GM21528 (cell line): ENCODE results near the gene LRRC70.
"Not testable (repeated sequence)": the region's sequence is repeated elsewhere in the genome, so short reads cannot be mapped to it uniquely, and the experiment has no call there.

Source experiments
- ATAC-seq: cut with Tn5 transposase; IDR thresholded peaks from one replicate; pipeline ENCODE4 v1.9.1; 2021; ENCODE audit warnings: mild to moderate bottlenecking, moderate library complexity; ENCODE audit not compliant: unreplicated experiment, low FRiP score

LRRC70 gene

DNA sequence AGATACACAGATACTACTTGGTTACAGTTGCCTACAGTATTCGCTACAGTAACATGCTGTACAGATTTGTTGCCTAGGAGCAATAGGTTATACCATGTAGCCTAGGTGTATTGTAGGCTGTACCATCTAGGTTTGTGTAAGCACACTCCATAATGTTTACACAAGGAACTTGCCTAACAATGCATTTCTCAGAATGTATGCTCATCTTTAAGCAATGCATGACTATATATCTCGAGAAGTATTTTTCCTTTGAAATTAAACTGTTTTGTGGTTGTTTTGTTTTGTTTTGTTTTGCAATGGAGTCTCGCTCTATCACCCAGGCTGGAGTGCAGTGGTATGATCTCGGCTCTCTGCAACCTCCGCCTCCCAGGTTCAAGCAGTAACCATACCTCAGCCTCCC is 25.3 kb downstream of the LRRC70 start:
- no peak for ATAC-seq

DNA sequence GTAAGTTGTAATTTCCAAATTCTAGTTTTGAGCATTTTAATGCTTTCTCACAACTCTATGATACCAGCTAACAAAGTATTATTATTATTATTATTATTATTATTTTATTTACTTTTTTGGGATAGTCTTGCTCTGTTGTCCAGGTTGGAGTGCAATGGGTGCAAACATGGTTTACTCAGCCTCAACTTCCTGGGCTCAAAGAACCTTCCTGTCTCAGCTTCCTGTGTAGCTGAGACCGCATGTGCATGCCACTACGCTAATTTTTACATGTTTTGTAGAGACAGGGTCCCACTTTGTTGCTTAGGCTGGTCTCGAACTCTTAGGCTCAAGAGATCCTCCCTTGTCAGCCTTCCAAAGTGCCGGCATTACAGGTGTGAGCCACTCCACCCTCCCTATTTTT is 27.0 kb downstream of the LRRC70 start:
- ATAC-seq, result no peak

DNA sequence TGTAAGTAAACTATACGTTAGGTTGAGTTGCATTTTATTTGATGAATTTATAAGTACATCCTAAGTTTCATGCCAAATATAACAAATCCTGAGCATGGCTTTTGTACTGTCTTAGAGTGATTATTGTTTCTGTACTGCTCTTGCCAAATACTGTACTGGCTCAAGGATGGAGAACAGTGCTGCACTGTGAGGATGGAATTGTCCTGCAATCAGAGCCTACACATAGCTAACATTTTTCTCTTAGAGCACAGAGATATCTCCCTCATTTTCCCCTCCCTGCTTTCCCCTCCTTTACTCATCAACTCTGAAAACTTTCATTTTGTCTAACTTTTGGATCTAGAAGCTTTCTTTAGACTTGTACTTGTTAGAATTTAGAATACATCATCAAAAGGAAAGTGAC is 28.3 kb downstream of the LRRC70 start:
- no peak for ATAC-seq

DNA sequence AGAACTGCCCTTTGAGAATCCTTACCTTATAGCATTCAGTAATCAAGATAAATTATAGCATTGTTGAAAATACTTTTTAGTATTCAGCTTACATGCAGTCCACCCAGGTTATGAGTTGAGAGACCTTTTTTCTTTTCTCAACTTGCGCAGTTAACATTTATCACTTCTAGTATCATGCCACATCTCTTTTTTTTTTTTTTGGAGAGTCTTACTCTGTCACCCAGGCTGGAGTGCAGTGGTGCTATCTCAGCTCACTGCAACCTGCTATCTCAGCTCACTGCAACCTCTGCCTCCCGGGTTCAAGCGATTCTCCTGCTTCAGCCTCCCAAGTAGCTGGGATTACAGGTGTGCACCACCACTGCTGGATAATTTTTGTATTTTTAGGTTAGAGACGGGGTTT is 29.0 kb downstream of the LRRC70 start:
- ATAC-seq, result no peak

DNA sequence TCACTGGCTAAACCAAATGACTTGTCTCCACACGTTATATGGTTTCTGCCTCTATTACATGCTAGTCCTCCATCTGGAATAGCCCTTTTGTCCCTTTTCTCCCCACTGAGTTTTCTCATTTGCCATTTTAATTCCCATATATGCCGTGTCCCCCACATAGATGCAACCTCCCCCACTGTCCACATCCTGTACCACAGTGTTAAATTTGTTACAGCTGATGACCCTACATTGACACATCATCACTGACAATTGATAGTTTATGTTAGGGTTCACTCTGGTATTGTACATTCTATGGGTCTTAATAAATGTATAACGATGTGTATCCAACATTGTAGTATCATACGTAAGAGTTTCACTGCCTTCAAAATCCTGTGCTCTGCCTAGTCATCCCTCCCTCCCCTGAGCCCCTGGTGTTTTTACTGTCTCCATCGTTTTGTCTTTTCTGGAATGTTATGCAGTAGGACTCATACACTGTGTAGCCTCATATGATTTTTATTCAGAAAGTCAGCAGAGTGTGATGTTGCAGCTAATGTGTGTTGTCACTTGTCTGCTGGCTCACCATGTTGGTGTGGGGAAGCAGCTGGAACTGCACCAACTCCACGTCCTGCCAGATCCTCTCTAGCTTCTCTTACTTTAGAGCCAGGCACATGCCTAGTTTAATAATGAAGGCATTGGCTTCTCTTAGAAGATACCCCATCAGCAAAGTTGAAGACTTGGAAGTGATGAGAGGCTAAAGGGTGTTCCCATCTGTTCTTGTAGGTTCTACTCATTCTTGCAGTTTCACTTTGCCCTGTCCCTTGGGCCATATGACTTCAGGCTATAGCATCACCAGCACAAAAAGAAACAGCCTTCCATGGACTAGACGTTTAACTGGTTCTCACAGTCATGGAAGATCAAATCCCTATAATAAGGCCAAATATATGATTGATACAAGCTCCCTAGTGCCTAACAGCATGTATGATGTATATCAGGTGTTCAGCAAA is 30.2 kb downstream of the LRRC70 start:
- ATAC-seq, result no peak

DNA sequence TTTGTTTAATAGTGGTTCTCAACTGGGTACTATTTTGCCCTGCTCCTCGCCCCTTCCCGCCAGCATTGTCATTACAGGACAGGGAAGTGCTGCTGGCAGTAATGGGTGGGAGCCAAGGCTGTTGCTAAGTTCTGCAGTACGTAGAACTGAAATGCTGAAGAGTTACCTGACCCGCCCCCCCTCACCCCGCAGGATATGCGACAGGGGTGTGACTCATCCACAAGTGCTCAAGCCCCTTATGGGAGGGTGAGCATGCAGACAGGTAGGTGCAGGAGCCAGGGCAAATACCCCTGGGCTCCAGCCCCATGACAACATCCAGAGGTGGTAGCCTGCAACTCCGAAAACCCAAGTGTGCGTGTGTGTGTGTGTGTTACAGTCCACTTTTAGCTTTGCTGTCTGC is 35.7 kb downstream of the LRRC70 start:
- no peak for ATAC-seq

DNA sequence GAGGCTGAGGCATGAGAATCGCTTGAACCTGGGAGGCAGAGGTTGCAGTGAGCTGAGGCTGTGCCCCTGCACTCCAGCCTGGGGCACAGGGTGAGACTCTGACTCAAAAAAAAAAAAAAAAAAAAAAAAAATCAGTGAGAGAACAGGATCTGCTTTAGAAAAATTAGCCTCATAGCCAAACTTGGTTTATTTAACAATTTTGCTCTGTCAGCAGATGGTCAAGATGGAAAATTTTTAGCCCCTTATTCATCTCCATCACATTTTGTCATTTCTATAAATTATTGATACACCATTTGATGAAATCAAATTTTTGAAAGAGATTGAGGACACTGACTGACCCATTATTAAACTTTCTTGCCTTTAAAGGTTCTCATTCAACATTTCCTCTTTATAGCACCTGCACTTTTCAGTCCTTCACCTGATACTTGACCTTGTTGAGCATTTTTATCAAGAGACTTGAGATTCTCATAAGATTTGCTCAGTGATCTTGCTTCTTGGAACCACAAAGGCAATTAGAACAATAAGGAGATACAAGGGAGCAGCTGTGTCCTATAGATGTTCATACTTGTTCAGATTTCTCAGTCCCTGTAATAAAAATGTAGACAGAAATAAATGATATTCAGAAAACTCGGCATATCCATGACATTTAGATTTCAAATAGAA is 38.1 kb downstream of the LRRC70 start:
- ATAC-seq, result no peak

DNA sequence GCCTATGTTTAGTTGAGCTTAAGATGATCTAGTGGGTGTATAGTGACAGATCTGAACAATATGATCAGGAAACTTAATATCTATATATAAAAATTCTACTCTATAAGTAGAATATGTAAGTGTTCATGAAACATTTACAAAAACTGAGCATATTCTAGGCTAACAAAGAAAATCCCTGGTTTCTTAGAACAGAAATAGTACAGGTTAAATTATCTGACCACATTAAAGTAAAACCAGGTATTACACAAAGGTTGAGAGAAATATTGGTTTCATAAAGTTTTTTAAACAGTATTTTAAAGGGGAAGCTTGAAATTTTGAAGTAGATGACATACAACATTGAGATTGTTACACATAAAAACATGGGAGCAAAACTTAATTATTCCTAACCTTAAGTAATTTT is 39.3 kb downstream of the LRRC70 start:
- no peak for ATAC-seq

DNA sequence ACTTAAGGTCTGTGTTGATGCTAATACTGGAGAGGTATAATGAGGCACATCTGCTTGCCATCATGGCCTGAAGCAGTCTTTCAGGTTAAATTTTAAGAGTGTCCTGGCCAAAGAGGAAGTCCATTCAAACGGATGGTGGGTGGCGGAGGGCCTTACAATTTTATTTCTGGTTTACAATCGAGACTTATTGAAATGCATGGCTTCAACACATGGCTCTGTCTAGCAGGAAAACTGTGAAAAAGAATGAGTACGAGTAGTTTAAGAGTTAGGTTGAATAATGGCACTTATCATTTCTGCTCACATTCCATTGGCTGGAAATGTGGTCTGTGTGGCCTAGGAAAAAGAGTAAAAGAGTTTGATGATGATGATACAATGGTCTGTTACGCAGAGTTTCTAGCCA is 42.1 kb downstream of the LRRC70 start:
- no peak for ATAC-seq

DNA sequence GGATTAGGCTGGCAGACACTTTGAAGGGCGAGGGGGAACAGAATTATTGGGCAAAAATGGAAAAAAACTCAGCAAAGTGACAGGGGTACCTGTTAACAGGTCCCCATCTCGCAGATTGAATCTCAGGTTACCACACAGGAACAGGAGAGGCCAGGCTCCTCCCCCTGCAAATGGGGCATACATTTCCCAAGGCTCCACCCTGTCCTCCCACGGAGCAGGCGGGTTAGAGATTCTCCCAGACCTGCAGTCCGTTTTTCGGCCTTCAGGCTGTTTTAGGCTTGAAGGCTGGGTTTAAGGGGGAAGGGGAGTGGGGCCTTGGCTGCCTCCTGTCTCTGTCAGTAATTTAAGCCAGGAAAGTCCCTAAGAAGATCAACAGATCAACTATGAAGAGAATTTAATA is 42.7 kb downstream of the LRRC70 start:
- no peak for ATAC-seq

DNA sequence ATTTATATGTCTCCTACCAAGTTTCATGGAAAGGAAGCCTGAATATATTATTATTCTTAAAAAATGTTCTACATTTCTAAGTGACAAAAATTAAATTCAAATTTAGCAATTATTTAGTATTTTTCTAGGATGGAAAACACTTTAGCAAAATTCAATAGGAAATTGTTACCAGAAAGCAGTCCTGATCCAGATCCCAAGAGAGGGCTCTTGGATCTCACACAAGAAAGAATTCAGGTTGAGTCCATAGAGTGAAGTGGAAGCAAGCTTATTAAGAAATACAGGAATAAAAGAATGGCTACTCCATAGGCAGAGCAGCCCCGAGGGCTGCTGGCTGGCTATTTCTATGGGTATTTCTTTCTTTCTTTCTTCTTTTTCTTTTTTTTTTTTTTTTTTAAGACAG is 44.7 kb downstream of the LRRC70 start:
- no peak for ATAC-seq

DNA sequence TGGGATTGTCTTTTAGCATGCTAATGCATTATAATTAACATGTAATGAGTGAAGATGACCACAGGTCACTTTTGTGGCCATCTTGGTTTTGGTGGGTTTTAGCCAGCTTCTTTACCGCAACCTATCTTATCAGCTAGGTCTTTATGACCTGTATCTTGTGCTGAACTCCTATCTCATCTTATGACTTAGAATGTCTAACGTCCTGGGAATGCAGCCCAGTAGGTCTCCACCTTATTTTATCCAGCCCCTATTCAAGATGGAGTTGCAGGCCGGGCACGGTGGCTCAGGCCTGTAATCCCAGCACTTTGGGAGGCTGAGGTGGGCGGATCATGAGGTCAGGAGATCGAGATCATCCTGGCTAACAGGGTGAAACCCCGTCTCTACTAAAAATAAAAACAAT is 45.8 kb downstream of the LRRC70 start:
- ATAC-seq, result not testable (repeated sequence)

DNA sequence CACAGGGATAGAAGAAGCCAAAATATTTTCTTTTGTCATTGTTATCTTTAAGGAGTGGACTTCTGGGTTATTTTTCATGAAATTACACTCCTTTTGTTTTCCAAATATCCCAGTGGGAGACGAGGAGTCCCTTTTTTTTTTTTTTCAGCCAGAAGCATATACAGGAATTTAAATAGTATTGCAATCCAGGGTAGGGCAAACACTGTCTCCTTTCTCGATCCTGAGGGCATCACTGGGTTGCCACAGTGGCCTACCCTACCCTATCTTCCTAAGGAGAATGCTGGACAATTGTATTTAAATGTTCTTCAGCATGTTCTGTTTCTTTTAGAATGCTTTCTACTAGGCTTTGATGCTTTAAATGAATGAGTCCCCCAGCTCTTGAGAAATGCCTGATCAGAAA is 47.9 kb downstream of the LRRC70 start:
- no peak for ATAC-seq

DNA sequence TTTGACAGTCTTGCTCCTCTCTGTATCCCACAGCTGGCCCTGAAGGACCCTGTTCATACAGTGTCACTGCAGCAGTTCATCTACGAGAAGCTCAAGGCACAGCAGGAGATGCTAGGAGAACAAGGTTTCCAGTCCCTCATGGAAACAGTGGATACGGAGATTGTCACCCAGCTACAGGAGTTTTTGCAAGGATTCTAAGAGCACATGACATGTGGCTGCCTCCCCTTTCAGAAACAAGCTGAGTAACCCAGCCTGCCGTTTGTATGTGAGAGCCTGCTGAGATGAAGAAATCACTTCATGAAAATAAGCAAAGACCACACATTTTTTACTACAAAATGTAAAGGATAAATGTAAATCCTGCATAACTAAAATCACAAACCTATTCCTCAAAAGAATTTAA is 48.5 kb downstream of the LRRC70 start:
- ATAC-seq, result no peak

DNA sequence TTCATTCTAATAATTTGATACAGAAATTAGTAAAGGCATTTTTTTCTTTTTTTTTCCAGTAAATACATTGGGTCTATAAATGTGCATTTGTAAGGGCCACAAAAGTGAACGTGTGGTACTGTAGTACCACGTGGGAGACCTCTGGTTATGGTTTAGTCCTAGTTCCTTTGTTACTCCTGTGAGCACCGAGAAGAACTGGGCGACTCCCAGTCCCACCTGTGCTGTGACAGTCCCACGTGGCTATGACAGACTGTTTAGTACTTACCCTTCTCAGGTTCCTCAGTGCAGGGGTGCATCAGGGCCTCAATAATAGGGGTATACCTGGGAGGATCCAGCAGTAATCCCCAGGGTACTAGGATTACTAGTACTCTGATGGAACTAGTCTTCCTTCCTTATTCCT is 49.3 kb downstream of the LRRC70 start:
- ATAC-seq, result no peak
